Glomerular endothelial cell (primary cell): ENCODE measurements around the gene RABL2B. TPM values are rescaled to one million over a fixed set of nuclear protein-coding genes. Genes with fewer than 3 reads are reported as not detected.

Experiments
- DNase-seq: peaks from one replicate; pipeline ENCODE4 v3.0.0-alpha.2; 2011; ENCODE audit warnings: low read depth, low spot score; ENCODE audit errors: extremely low read depth
- total RNA-seq: library from RNA; depleted of rRNA; stranded (reverse); fragments of >200 nt; gene quantifications from 2 replicates; pipeline ENCODE4 v1.2.3, GENCODE V29; 2015

Gene RABL2B
- total RNA-seq, 1 donor from 2014 or later, result 15.3 TPM

GRCh38 chr22:50738649-50739227, 44.7 kb downstream of the RABL2B start:
- no peak for DNase-seq

DNA sequence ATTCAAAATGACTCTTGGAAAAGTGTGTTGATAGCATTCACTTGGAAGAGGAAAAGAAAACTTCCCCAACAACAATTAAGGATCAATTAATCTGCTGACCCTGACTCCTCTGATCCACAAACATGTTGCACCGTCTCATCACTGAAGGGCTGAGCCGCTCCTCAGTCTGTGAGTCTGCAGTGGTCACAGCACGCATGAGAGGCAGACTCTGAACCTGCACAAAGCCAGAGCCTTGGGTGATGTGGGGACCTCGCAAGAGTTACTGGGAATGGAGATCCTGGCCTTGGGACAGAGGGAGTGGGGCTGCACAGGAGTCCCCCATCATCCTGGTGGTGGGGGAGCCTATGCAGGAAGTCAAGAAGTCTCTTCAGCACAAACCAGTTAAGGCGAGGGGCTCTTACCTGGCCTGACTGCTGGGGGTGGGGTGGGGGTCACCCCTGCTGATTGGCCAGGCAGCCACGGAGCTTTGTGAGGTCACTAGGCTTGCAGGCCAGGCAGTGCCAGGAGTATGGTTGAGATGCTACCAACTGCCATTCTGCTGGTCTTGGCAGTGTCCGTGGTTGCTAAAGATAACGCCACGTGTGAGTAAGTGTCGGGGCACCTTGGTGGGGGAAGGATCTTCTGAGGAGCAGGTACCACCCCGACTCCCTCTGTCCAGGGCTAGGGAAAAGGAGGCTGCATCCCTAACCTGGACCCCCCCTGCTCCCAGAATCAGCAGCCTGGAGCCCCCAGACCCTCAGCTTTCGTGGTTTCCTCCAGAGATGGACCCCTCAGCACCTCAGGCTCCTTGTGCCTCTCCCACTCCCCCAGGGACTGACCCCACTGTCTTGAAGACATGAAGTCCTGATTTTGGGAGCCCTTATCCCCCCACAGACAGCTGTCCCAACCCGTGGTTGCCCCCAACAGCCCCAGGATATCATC, 45.4 kb downstream of the RABL2B start, which contains the start of gene ACR:
TSS of gene ACR (plus strand) at position 477 of the 921 bp plus-strand sequence. CDS start at position 509, 32 bp downstream.
- no peak for DNase-seq

GRCh38 chr22:50735739-50736030, 47.8 kb downstream of the RABL2B start:
- DNase-seq, result no peak

- DNase-seq, result no peak
These were observed 48.3 kb downstream of the RABL2B start for GRCh38 chr22:50734986-50735738.

- no peak for DNase-seq
These were observed 49.1 kb downstream of the RABL2B start for GRCh38 chr22:50734343-50734771.

- DNase-seq, result no peak
These were observed 49.7 kb downstream of the RABL2B start for GRCh38 chr22:50733521-50734342.

DNA sequence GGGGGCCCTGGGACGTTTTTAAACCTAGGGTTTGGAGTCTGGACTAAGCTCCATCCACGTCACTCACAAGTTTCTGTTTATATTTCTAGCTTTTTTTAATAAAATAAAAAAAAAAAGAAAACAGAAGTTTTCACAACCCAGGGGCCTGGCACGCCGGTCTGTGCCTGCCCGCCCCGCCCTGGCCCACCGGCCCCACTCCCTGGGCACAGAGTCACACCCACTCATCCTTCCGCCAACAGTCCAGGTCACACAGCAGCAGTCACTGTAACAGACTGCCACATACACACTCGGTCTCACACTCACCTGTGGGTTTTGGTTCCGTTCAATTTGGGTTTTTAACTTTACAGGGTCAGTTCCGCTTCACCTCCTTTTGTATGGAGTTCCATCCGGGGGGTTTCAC, 50.8 kb downstream of the RABL2B start:
- DNase-seq, result no peak

DNA sequence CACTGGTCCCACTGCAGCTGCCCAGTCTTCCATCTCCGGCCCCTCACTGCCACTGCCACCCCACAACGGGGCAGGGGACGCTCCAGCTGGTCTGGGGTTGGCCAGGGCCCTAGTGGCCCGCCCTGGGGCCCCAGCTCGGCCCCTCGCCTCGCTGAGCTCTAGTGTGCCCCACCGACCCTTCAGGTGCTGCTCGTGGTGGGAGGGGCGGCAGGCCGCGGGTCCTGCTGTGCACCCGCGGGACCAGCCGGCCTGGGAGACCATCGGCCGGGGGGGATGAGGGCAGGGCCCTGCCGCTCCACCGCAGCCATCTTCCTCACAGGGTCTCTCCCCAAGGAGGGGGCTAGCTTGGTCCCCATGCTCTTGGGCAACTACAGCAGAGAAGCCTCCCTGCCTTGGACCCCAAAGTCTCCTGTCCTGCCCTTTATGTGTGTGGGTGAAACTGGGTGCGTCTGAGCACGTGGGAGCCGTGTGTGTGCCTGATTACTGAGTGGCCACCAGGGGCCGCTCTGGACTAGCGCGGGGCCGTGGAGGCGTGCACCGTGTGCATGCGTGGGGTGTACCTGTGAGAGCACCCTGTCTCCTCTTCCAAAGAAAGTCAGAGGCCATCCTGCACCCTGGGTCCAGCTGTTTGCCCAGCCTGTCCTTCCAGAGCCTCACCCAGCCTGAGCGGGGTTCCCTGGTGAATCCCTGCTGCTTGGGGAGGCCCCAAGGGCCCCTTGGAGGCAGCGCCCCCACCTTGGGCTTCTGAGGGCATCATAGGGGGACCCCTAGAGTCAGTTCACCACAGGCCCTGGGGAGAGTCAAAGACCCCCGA, 51.4 kb downstream of the RABL2B start:
- no peak for DNase-seq

DNA sequence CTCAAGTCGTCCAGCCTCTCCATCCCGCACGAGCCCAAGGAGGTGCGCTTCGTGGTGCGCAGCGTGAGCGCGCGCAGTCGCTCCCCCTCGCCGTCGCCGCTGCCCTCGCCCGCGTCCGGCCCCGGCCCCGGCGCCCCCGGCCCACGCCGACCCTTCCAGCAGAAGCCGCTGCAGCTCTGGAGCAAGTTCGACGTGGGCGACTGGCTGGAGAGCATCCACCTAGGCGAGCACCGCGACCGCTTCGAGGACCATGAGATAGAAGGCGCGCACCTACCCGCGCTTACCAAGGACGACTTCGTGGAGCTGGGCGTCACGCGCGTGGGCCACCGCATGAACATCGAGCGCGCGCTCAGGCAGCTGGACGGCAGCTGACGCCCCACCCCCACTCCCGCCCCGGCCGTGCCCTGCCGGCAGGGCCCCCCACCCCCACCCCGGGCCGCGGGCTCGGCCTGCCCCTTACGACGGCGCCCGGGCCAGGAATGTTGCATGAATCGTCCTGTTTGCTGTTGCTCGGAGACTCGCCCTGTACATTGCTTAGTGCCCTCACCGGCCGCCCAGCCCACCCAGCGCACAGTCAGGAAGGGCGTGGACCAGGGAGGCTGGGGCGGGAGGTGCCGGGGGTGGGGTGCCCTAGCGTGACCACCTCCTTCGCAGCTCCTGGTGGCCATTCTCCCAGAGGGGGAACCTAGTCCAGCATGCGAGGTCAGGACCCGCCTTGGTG, 52.3 kb downstream of the RABL2B start:
- DNase-seq, result no peak

DNA sequence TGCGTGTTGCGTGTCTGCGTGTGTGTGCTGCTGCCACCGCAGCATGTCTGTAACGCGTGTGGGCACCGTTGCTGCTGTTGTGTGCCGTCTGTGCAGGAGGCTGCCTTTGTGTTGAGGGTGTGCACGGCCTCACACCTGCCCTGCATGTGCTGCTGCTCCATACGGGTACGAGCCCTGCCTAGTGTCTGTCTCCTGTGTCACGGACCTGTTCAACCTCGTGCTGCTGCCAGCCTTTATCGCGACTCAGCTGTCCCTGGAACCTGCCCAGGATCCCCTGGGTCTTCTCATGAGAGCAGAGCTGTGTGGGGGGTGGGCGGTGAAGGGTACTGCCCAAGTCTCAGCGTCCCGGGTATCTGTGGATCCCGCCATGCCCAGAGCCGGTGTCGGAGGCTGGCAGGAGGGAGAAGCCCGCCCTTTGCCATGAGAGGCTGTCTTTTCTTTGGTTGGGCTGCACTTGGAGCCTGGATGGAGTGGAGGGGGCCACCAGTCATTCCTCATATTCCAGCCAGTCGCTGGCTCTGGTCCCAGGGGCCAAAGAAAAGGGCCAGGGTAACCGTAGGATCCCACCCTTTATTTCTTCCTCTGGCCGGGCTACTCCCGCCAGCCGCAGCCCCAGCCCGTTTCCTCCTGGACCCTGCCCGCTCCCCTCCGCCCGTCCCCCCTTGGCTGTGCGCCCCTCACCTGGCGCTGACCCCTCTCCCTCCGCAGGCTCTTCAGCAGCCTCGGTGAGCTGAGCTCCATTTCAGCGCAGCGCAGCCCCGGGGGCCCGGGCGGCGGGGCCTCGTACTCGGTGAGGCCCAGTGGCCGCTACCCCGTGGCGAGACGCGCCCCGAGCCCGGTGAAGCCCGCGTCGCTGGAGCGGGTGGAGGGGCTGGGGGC, 53.2 kb downstream of the RABL2B start:
- no peak for DNase-seq

DNA sequence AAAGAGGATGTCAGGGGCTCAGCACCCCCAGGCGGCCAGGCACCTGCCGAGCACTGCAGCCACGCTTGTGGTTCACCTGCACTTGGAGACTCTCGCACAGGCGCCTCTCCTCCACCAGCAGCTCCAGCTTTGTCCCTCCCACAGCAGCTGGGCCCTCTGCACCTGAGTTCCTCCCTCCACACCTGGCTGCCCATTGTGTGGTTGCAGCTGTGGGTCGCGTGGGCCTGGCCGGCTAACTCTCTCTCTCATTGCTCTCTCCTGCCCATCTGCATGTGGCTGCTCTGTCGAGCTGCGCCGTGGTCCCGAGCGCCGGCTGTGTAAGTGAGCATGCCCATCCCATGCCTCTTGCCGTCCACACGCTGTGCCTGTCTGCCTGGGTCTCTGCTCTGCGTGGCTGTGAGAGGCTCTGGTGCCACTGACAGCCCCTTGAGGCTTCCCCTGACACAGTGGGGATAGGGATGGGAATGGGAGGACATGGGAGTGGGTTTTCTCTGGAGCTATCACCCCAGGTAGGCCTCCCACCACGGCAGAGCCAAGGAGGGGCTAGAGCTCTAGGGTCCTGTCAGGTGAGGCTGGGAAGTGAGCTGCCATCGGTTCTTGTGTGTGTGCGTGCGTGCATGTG, 53.9 kb downstream of the RABL2B start:
- no peak for DNase-seq

GRCh38 chr22:50728523-50728931, 54.9 kb downstream of the RABL2B start:
- no peak for DNase-seq

- no peak for DNase-seq
These were observed 55.5 kb downstream of the RABL2B start for GRCh38 chr22:50727678-50728522.

DNA sequence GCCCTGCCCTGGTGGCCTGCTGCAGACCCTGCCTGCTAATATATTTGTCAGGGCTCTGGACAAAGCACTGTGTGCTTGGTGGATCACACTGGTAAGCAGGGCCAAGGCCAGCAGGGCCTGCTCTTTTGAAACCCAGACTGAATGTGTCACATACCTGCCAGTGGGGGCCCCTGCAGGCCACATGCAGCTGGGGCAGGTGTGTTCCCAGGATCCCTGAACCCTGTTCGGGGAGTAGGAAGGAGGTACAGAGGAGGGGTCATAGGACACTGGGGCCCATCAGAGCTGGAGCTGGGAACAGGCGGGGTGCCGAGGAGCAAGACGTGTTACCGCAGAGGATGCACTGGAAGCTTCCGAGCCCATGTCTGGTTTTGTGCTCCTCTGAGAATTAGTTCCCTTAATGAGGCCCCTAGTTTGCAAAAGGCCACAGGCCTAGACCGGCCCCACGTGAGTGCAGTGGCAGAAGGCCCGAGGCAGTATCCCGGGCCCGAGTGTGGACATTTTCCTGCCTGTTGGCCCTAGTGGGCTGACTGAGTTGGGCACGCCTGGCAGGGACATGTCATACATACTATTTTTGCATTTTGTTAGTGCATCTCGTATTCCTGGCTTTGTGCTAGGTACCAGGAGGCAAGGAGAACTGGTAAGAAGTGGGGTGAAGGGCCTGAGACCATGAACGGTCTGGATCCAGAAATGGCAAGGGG, 56.6 kb downstream of the RABL2B start:
- no peak for DNase-seq

- no peak for DNase-seq
These were observed 57.8 kb downstream of the RABL2B start for GRCh38 chr22:50725597-50725996.

GRCh38 chr22:50724616-50725015, 58.8 kb downstream of the RABL2B start:
- DNase-seq, result no peak
